GM23338 (cell line): ENCODE measurements around the gene KSR2. TPM values are rescaled to one million over a fixed set of nuclear protein-coding genes. Genes with fewer than 3 reads are reported as not detected.

Experiments
- ATAC-seq: fragments of 200-7000 bp; cut with Tn5 transposase; 3 replicates; pipeline ENCODE4 v1.9.1; 2020
- DNase-seq: peaks from one replicate; pipeline ENCODE4 v3.0.0-alpha.2; 2015; ENCODE audit warnings: low spot score
- H2AFZ ChIP-seq: fragments of 200-600 bp; sonication (generic); 2 replicates; pipeline ENCODE4 v1.8.0; 2016; ENCODE audit warnings: antibody characterized with exemption, mild to moderate bottlenecking, moderate library complexity
- H3F3A ChIP-seq: fragments of 200-600 bp; sonication (generic); replicated peaks from 2 replicates; pipeline ENCODE4 v1.8.0; 2017; ENCODE audit warnings: antibody characterized with exemption, mixed run types, low read depth
- H3K27ac ChIP-seq: fragments of 200-600 bp; sonication (generic); 2 replicates; pipeline ENCODE4 v1.6.1; 2016; ENCODE audit warnings: low read depth
- H3K27me3 ChIP-seq: fragments of 200-600 bp; sonication (generic); 2 replicates; pipeline ENCODE4 v1.8.0; 2016; ENCODE audit warnings: mild to moderate bottlenecking, mixed run types, moderate library complexity; ENCODE audit not compliant: insufficient read depth
- H3K36me3 ChIP-seq: fragments of 200-600 bp; sonication (generic); 2 replicates; pipeline ENCODE4 v1.8.0; 2016; ENCODE audit warnings: mild to moderate bottlenecking; ENCODE audit not compliant: insufficient read depth
- H3K4me1 ChIP-seq: fragments of 200-600 bp; sonication (generic); 2 replicates; pipeline ENCODE4 v1.8.0; 2016; ENCODE audit warnings: mild to moderate bottlenecking, moderate library complexity; ENCODE audit not compliant: insufficient read depth
- H3K4me2 ChIP-seq: fragments of 200-600 bp; sonication (generic); 2 replicates; pipeline ENCODE4 v1.7.1; 2017; ENCODE audit warnings: mixed run types
- H3K4me3 ChIP-seq: fragments of 200-600 bp; sonication (generic); 2 replicates; pipeline ENCODE4 v1.6.1; 2016; ENCODE audit warnings: mixed run types
- H3K79me2 ChIP-seq: fragments of 200-600 bp; sonication (generic); replicated peaks from 2 replicates; pipeline ENCODE4 v1.8.0; 2017; ENCODE audit warnings: mild to moderate bottlenecking; ENCODE audit not compliant: insufficient read depth
- H3K9me2 ChIP-seq: fragments of 200-600 bp; sonication (generic); 2 replicates; pipeline ENCODE4 v1.8.0; 2017; ENCODE audit not compliant: insufficient read depth
- H4K20me1 ChIP-seq: fragments of 200-600 bp; sonication (generic); replicated peaks from 2 replicates; pipeline ENCODE4 v1.8.0; 2017; ENCODE audit warnings: mild to moderate bottlenecking; ENCODE audit not compliant: insufficient read depth
- H3K27ac Mint-ChIP-seq: 2 replicates; pipeline ENCODE4 v1.8.0; 2020; ENCODE audit warnings: inconsistent platforms, mild to moderate bottlenecking, moderate library complexity, mixed read lengths
- H3K27me3 Mint-ChIP-seq: 3 replicates; pipeline ENCODE4 v1.8.0; 2022; ENCODE audit warnings: low read depth, mild to moderate bottlenecking, moderate library complexity, mixed read lengths, inconsistent platforms; ENCODE audit not compliant: insufficient read depth, poor library complexity
- H3K36me3 Mint-ChIP-seq: 3 replicates; pipeline ENCODE4 v1.8.0; 2021; ENCODE audit warnings: low read depth, mild to moderate bottlenecking, inconsistent platforms, moderate library complexity, mixed read lengths
- H3K4me1 Mint-ChIP-seq: 3 replicates; pipeline ENCODE4 v1.8.0; 2020; ENCODE audit warnings: mild to moderate bottlenecking, inconsistent platforms, mixed read lengths
- H3K4me3 Mint-ChIP-seq: 3 replicates; pipeline ENCODE4 v1.8.0; 2021; ENCODE audit warnings: moderate library complexity, mild to moderate bottlenecking, inconsistent platforms, mixed read lengths
- H3K9me3 Mint-ChIP-seq: 3 replicates; pipeline ENCODE4 v1.8.0; 2020; ENCODE audit warnings: moderate library complexity, mild to moderate bottlenecking, inconsistent platforms, mixed read lengths
- CREB1 ChIP-seq: fragments of 250-450 bp; sonication (Bioruptor Pico); IDR thresholded peaks from 2 replicates; pipeline ENCODE4 v1.5.0; 2020; ENCODE audit warnings: low read depth, mild to moderate bottlenecking, moderate library complexity
- ETS1 ChIP-seq: IDR thresholded peaks from 2 replicates; pipeline ENCODE4 v1.6.1; 2016; ENCODE audit warnings: antibody characterized with exemption
- EZH2phosphoT487 ChIP-seq: fragments of 200-600 bp; sonication (generic); IDR thresholded peaks from one replicate; pipeline ENCODE4 v1.8.1; 2018; ENCODE audit warnings: antibody characterized with exemption; ENCODE audit not compliant: unreplicated experiment
- JUNB ChIP-seq: IDR thresholded peaks from one replicate; pipeline ENCODE4 v1.6.1; 2016; ENCODE audit warnings: antibody characterized with exemption; ENCODE audit not compliant: unreplicated experiment
- NANOG ChIP-seq: IDR thresholded peaks from 2 replicates; pipeline ENCODE4 v1.6.1; 2016; ENCODE audit warnings: antibody characterized with exemption, borderline replicate concordance
- POLR2AphosphoS5 ChIP-seq: IDR thresholded peaks from 2 replicates; pipeline ENCODE4 v1.6.1; 2016; ENCODE audit warnings: antibody characterized with exemption, low read depth
- STAT1 ChIP-seq: IDR thresholded peaks from one replicate; pipeline ENCODE4 v1.6.1; 2016; ENCODE audit warnings: antibody characterized with exemption; ENCODE audit not compliant: unreplicated experiment
- ZNF114 ChIP-seq: fragments of 250-450 bp; sonication (Bioruptor Pico); IDR thresholded peaks from 2 replicates; pipeline ENCODE4 v1.5.0; 2020; ENCODE audit warnings: mild to moderate bottlenecking, moderate library complexity
- ZNF331 ChIP-seq: fragments of 250-450 bp; sonication (Bioruptor Pico); IDR thresholded peaks from 2 replicates; pipeline ENCODE4 v1.5.0; 2020; ENCODE audit warnings: low read depth, mild to moderate bottlenecking, moderate library complexity
- polyA plus RNA-seq: library from polyadenylated mRNA; unstranded; fragments of >200 nt; fragmentation: Nextera tagmentation; extraction: Ambion mirVana; gene quantifications from 2 replicates; pipeline ENCODE4 v1.2.1, GENCODE V29; 2016
- total RNA-seq: library from RNA; depleted of rRNA; stranded (reverse); fragments of >200 nt; shearing (Covaris generic); gene quantifications from 2 replicates; pipeline ENCODE4 v1.2.3, GENCODE V29; 2014
- TF ChIP-seq, protein P1 (sequence below), 2 experiments: fragments of 200-600 bp in 1 of 2; sonication (generic) in 1 of 2; conservative IDR thresholded peaks; 2 replicates each; pipeline versions ENCODE4 v1.5.1 to v1.6.1; 2016 to 2017; ENCODE audit warnings: antibody characterized with exemption in 2 of 2, low read depth in 2 of 2, mild to moderate bottlenecking in 2 of 2, moderate library complexity in 1 of 2
- TF ChIP-seq, protein P2 (sequence below): IDR thresholded peaks from one replicate; pipeline ENCODE4 v1.6.1; 2018; ENCODE audit warnings: antibody characterized with exemption; ENCODE audit not compliant: unreplicated experiment

Gene KSR2
- total and polyA plus RNA-seq, 2 experiments from 2014 or later: 1.1 to 2.7 TPM

GRCh38 chr12:117865505-117865904, 103.3 kb downstream of the KSR2 start (continued):
- TF ChIP-seq ETS1: no peak
- TF ChIP-seq STAT1: no peak
- TF ChIP-seq CREB1 (CRISPR knock-in tag): no peak
- no peak for TF ChIP-seq ZNF114 (CRISPR knock-in tag)
- no peak for TF ChIP-seq ZNF331 (CRISPR knock-in tag)
- TF ChIP-seq, protein P1, sequence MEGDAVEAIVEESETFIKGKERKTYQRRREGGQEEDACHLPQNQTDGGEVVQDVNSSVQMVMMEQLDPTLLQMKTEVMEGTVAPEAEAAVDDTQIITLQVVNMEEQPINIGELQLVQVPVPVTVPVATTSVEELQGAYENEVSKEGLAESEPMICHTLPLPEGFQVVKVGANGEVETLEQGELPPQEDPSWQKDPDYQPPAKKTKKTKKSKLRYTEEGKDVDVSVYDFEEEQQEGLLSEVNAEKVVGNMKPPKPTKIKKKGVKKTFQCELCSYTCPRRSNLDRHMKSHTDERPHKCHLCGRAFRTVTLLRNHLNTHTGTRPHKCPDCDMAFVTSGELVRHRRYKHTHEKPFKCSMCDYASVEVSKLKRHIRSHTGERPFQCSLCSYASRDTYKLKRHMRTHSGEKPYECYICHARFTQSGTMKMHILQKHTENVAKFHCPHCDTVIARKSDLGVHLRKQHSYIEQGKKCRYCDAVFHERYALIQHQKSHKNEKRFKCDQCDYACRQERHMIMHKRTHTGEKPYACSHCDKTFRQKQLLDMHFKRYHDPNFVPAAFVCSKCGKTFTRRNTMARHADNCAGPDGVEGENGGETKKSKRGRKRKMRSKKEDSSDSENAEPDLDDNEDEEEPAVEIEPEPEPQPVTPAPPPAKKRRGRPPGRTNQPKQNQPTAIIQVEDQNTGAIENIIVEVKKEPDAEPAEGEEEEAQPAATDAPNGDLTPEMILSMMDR (conservative IDR thresholded peaks at IDR 0.05; ENCODE audit: low read depth in 2 of 2): no peak

GRCh38 chr12:117863002-117863709, 105.6 kb downstream of the KSR2 start:
- Histone ChIP-seq H3K9me2 (no peaks in the 10 kb centered on the region), H3K27me3 (no peaks in the 10 kb centered on the region), H3K36me3 (no peaks in the 10 kb centered on the region), H4K20me1 (no peaks in the 10 kb centered on the region), H3K4me3 (no peak overlapping the region), H3K79me2 (no peaks in the 10 kb centered on the region), H3K4me2 (no peak overlapping the region), H2AFZ (no peak overlapping the region), H3F3A (no peaks in the 10 kb centered on the region), H3K27ac (no peak overlapping the region), H3K4me1 (no peaks in the 10 kb centered on the region)
- H3K4me1 Mint-ChIP-seq: no peaks in the 10 kb centered on the region
- no peaks in the 10 kb centered on the region for H3K36me3 Mint-ChIP-seq
- DNase-seq (no peak), ATAC-seq (no peak)
- no peak overlapping the region for H3K27ac Mint-ChIP-seq
- peaks cover 6% of the 10 kb centered on the region for H3K27me3 Mint-ChIP-seq
- TF ChIP-seq STAT1: no peak
- TF ChIP-seq ZNF331 (CRISPR knock-in tag): no peak
- no peak for TF ChIP-seq ZNF114 (CRISPR knock-in tag)
- TF ChIP-seq EZH2phosphoT487: no peak
- TF ChIP-seq CREB1 (CRISPR knock-in tag): no peak
- H3K9me3 Mint-ChIP-seq: peaks cover 10% of the 10 kb centered on the region
- H3K4me3 Mint-ChIP-seq: no peak overlapping the region

DNA sequence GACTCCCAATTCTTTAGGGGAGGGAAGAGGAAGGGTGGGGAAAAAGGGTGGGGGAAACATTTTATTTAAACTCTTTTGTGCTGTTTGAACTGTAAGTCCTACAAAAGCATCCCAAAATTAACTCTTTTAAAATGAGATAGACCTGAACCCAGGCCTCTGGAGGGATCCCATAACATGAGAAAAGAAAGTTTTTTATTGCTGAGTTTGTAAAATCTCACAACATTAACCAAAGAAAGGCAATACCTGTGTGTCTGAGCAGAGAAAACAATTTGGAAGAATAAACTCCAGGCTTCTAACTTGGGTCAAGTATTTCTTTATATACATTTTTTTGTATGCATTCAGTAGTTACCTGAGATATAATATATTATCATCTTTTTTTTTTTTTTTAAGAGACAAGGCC, 107.1 kb downstream of the KSR2 start:
- ATAC-seq: no peak
- Mint-ChIP-seq H3K27me3 (peaks cover 5% of the 10 kb centered on the region), H3K4me3 (no peak overlapping the region), H3K36me3 (no peaks in the 10 kb centered on the region), H3K27ac (no peak overlapping the region), H3K4me1 (peaks cover 2% of the 10 kb centered on the region; the same call in 1 of the 3 replicates), H3K9me3 (peaks cover 6% of the 10 kb centered on the region)
- Histone ChIP-seq H3K4me3 (no peak overlapping the region), H3K79me2 (no peaks in the 10 kb centered on the region), H3F3A (no peaks in the 10 kb centered on the region), H4K20me1 (no peaks in the 10 kb centered on the region), H3K9me2 (no peaks in the 10 kb centered on the region), H3K4me1 (no peaks in the 10 kb centered on the region), H3K36me3 (no peaks in the 10 kb centered on the region), H3K27me3 (no peaks in the 10 kb centered on the region), H3K4me2 (no peak overlapping the region), H2AFZ (no peak overlapping the region), H3K27ac (no peak overlapping the region)
- DNase-seq: no peak
- TF ChIP-seq ZNF114 (CRISPR knock-in tag): no peak
- no peak for TF ChIP-seq STAT1
- no peak for TF ChIP-seq JUNB
- TF ChIP-seq CREB1 (CRISPR knock-in tag): no peak
- TF ChIP-seq POLR2AphosphoS5: no peak
- TF ChIP-seq, protein P2, sequence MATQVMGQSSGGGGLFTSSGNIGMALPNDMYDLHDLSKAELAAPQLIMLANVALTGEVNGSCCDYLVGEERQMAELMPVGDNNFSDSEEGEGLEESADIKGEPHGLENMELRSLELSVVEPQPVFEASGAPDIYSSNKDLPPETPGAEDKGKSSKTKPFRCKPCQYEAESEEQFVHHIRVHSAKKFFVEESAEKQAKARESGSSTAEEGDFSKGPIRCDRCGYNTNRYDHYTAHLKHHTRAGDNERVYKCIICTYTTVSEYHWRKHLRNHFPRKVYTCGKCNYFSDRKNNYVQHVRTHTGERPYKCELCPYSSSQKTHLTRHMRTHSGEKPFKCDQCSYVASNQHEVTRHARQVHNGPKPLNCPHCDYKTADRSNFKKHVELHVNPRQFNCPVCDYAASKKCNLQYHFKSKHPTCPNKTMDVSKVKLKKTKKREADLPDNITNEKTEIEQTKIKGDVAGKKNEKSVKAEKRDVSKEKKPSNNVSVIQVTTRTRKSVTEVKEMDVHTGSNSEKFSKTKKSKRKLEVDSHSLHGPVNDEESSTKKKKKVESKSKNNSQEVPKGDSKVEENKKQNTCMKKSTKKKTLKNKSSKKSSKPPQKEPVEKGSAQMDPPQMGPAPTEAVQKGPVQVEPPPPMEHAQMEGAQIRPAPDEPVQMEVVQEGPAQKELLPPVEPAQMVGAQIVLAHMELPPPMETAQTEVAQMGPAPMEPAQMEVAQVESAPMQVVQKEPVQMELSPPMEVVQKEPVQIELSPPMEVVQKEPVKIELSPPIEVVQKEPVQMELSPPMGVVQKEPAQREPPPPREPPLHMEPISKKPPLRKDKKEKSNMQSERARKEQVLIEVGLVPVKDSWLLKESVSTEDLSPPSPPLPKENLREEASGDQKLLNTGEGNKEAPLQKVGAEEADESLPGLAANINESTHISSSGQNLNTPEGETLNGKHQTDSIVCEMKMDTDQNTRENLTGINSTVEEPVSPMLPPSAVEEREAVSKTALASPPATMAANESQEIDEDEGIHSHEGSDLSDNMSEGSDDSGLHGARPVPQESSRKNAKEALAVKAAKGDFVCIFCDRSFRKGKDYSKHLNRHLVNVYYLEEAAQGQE: no peak
- no peak for TF ChIP-seq NANOG
- TF ChIP-seq, protein P1 (conservative IDR thresholded peaks at IDR 0.05; ENCODE audit: low read depth in 2 of 2): no peak
